K562 (cell line): ENCODE results near the gene KNOP1. TPM values are rescaled to one million over a fixed set of nuclear protein-coding genes. Genes with fewer than 3 reads are reported as not detected.

Source experiments
- ATAC-seq: fragments of 200-7000 bp; cut with Tn5 transposase; 3 replicates; pipeline ENCODE4 v1.9.1; 2020; ENCODE audit warnings: moderate library complexity
- BruUV-seq: library from RNA; stranded (reverse); fragments of 400-500 nt; replicated peaks from 2 replicates; lab custom pipeline; 2021; lab: Mats Ljungman, UMichigan
- CTCF ChIA-PET: fragments of 300-600 bp; formaldehyde crosslinking; extraction: SDS; loops from one replicate; lab custom pipeline; 2021; ENCODE audit warnings: low intra/inter-chr PET ratio; lab: Yijun Ruan, JAX
- POLR2A ChIA-PET: fragments of 300-600, 350-650 bp; sonication (Branson Sonifier 250); formaldehyde crosslinking; extraction: SDS; loops from one replicate; lab custom pipeline; 2021; ENCODE audit warnings: antibody characterized with exemption, inconsistent platforms; lab: Yijun Ruan, JAX
- DNase-seq, 4 experiments: peaks; one replicate each; pipeline versions ENCODE4 v3.0.0 to v3.0.0-alpha.2; 2011 to 2018; ENCODE audit warnings: low spot score in 3 of 4, mixed read lengths in 3 of 4; ENCODE audit errors: extremely low read depth in 1 of 4
- FAIRE-seq: peaks from 2 replicates; lab custom pipeline; 2011; peaks lifted over from hg19 to GRCh38; lab: Jason Lieb, UNC
- H2AFZ ChIP-seq: 2 replicates; pipeline ENCODE4 v1.6.0; 2011; ENCODE audit warnings: low read depth, low read length, control low read depth, inconsistent platforms
- H3K27ac ChIP-seq: fragments of 200-600 bp; 3 replicates; pipeline ENCODE4 v1.8.0; 2011; ENCODE audit warnings: low read depth, mild to moderate bottlenecking, control low read depth, inconsistent platforms, low read length, moderate library complexity, mixed read lengths; ENCODE audit errors: extremely low read depth
- H3K27me3 ChIP-seq, 2 experiments: fragments of 300-600 bp in 1 of 2; 2 replicates in 1 of 2; 3 replicates in 1 of 2; pipeline versions ENCODE4 v1.6.0 to v1.8.0; 2011; ENCODE audit warnings: inconsistent platforms in 2 of 2, low read length in 2 of 2, mild to moderate bottlenecking in 1 of 2, mixed read lengths in 1 of 2, moderate library complexity in 1 of 2; ENCODE audit not compliant: control insufficient read depth in 2 of 2, insufficient read depth in 2 of 2
- H3K36me3 ChIP-seq: fragments of 300-600 bp; 3 replicates; pipeline ENCODE4 v1.8.0; 2011; ENCODE audit warnings: mild to moderate bottlenecking, low read length, inconsistent platforms; ENCODE audit not compliant: control insufficient read depth, insufficient read depth
- H3K4me1 ChIP-seq, 2 experiments: fragments of 200-600 bp in 1 of 2; replicated peaks in 1 of 2; 2 replicates in 1 of 2; 3 replicates in 1 of 2; pipeline versions ENCODE4 v1.5.1 to v1.8.0; 2011; ENCODE audit warnings: inconsistent platforms in 2 of 2, low read length in 2 of 2, mild to moderate bottlenecking in 1 of 2, mixed read lengths in 1 of 2, moderate library complexity in 1 of 2; ENCODE audit not compliant: control insufficient read depth in 2 of 2, insufficient read depth in 2 of 2
- H3K4me2 ChIP-seq: 2 replicates; pipeline ENCODE4 v1.6.1; 2011; ENCODE audit warnings: low read length, control low read depth, inconsistent platforms, mixed read lengths; ENCODE audit not compliant: insufficient read depth
- H3K4me3 ChIP-seq: fragments of 200-600 bp; sonication (generic), shearing (Covaris generic); 2 replicates; pipeline ENCODE4 v1.5.1; 2016; ENCODE audit warnings: control low read depth, inconsistent platforms
- H3K79me2 ChIP-seq: fragments of 200-600 bp; 3 replicates; pipeline ENCODE4 v1.8.0; 2011; ENCODE audit warnings: low read length, inconsistent platforms; ENCODE audit not compliant: control insufficient read depth, insufficient read depth
- H3K9ac ChIP-seq, 2 experiments: 2 replicates each; pipeline versions ENCODE4 v1.6.0 to v1.6.1; 2011; ENCODE audit warnings: low read depth in 2 of 2, low read length in 2 of 2, control low read depth in 1 of 2, inconsistent platforms in 1 of 2, mild to moderate bottlenecking in 1 of 2, mixed read lengths in 1 of 2; ENCODE audit not compliant: insufficient read depth in 1 of 2
- H3K9me1 ChIP-seq: one replicate; pipeline ENCODE4 v1.6.0; 2011; ENCODE audit warnings: inconsistent platforms, mild to moderate bottlenecking, low read length, moderate library complexity; ENCODE audit not compliant: control insufficient read depth, insufficient read depth
- H3K9me3 ChIP-seq: replicated peaks from 2 replicates; pipeline ENCODE4 v1.5.1; 2011; ENCODE audit warnings: low read depth, low read length, inconsistent platforms; ENCODE audit not compliant: control insufficient read depth, insufficient read depth
- H4K20me1 ChIP-seq: replicated peaks from 2 replicates; pipeline ENCODE4 v1.6.1; 2011; ENCODE audit warnings: low read length, inconsistent platforms, mixed read lengths; ENCODE audit not compliant: control insufficient read depth, insufficient read depth
- ATF1 ChIP-seq, 2 experiments: fragments of 450-650 bp in 1 of 2; IDR thresholded peaks; 2 replicates each; pipeline ENCODE4 v1.6.1; 2016; ENCODE audit warnings: missing compliant biosample characterization in 1 of 2, missing genetic modification characterization in 1 of 2
- CCNT2 ChIP-seq: IDR thresholded peaks from 2 replicates; pipeline ENCODE4 v1.6.1; 2011; ENCODE audit warnings: borderline replicate concordance, low read depth, mild to moderate bottlenecking, moderate library complexity, mixed read lengths, low read length; ENCODE audit not compliant: insufficient read length; ENCODE audit errors: extremely low read depth
- CHD4 ChIP-seq: fragments of 200-600 bp; sonication (generic); IDR thresholded peaks from 3 replicates; pipeline ENCODE4 v1.6.1; 2012; ENCODE audit warnings: low read depth, mild to moderate bottlenecking, mixed read lengths, low read length, inconsistent platforms; ENCODE audit not compliant: insufficient read depth, insufficient replicate concordance, poor library complexity, severe bottlenecking
- CTBP1 ChIP-seq: fragments of 450-650 bp; IDR thresholded peaks from 2 replicates; pipeline ENCODE4 v1.6.1; 2016; ENCODE audit warnings: borderline replicate concordance
- E2F4 ChIP-seq: sonication (generic); formaldehyde crosslinking; IDR thresholded peaks from 2 replicates; pipeline ENCODE4 v1.8.0; 2022; ENCODE audit warnings: mild to moderate bottlenecking, low read depth, missing genetic modification reagents
- FOXA3 ChIP-seq, 2 experiments: fragments of 450-650 bp in 1 of 2; sonication (generic) in 1 of 2; formaldehyde crosslinking; IDR thresholded peaks in 1 of 2; conservative IDR thresholded peaks in 1 of 2; 2 replicates each; pipeline versions ENCODE4 v1.4.0 to v1.8.0; 2020 to 2022; ENCODE audit warnings: mild to moderate bottlenecking in 2 of 2, missing genetic modification reagents in 1 of 2
- IFI16 ChIP-seq: fragments of 250-450 bp; sonication (Bioruptor Pico); IDR thresholded peaks from 2 replicates; pipeline ENCODE4 v2.1.2; 2022; ENCODE audit warnings: mild to moderate bottlenecking, inconsistent platforms
- KDM1A ChIP-seq, 2 experiments: fragments of 450-650 bp; IDR thresholded peaks; 2 replicates each; pipeline ENCODE4 v1.6.1; 2016; ENCODE audit warnings: mild to moderate bottlenecking in 2 of 2
- PHB ChIP-seq: fragments of 250-450 bp; sonication (Bioruptor Pico); IDR thresholded peaks from 2 replicates; pipeline ENCODE4 v1.5.0; 2021
- PHF8 ChIP-seq: fragments of 200-600 bp; sonication (generic); IDR thresholded peaks from 2 replicates; pipeline ENCODE4 v1.6.1; 2012; ENCODE audit warnings: mixed run types, mild to moderate bottlenecking, inconsistent platforms, low read length, moderate library complexity, borderline replicate concordance
- SMAD3 ChIP-seq: fragments of 450-650 bp; formaldehyde crosslinking; conservative IDR thresholded peaks from 2 replicates; pipeline ENCODE4 v1.4.0; 2020; ENCODE audit warnings: mild to moderate bottlenecking
- SMARCA4 ChIP-seq: fragments of 450-650 bp; IDR thresholded peaks from 2 replicates; pipeline ENCODE4 v1.6.1; 2016
- ZNF134 ChIP-seq: fragments of 250-450 bp; sonication (Bioruptor Pico); conservative IDR thresholded peaks from 2 replicates; pipeline ENCODE4 v1.4.0; 2020
- WGBS: fragments of 100-300 bp; shearing (Covaris generic); methylation state at CpG from one replicate; pipeline ENCODE4 v1.1.6; 2016; ENCODE audit warnings: low coverage, mixed read lengths; ENCODE audit not compliant: insufficient coverage; ENCODE audit errors: missing lambda C conversion rate; 5-methylcytosine and 5-hydroxymethylcytosine counted together
- in situ Hi-C: fragments of 300-500 bp; cut with MboI; formaldehyde crosslinking; loops from 4 replicates; pipeline ENCODE4 v1.15.0; 2018; ENCODE audit warnings: inconsistent platforms, mixed read lengths
- intact Hi-C: fragments of 100-400 bp; cut with micrococcal nuclease; formaldehyde crosslinking; loops from 2 replicates; pipeline ENCODE4 v1.14.2; 2022
- polyA plus RNA-seq, 8 experiments: library from polyadenylated mRNA; depleted of rRNA in 4 of 8; stranded (reverse) in 5 of 8; unstranded in 3 of 8; fragments of >200 nt; fragmentation: Nextera tagmentation in 2 of 8; fragmentation: Illumina TruSeq in 1 of 8; extraction: Ambion mirVana in 2 of 8; extraction: Trizol in 1 of 8; gene quantifications; 2 replicates each; pipeline versions ENCODE4 v1.2.1 to v1.2.3, GENCODE V29; 2011 to 2014; ENCODE audit warnings: inconsistent platforms in 1 of 8, missing spikeins in 1 of 8
- total RNA-seq, 7 experiments: library from RNA; depleted of rRNA in 6 of 7; stranded (reverse); fragments of >200 nt in 6 of 7; fragmentation: Illumina TruSeq in 2 of 7; extraction: Trizol in 2 of 7; gene quantifications; 2 replicates each; pipeline versions ENCODE4 v1.2.1 to v1.2.3, GENCODE V29; 2011 to 2021; ENCODE audit warnings: low replicate concordance in 1 of 7
- TF ChIP-seq, protein P1 (sequence below): sonication (generic); formaldehyde crosslinking; IDR thresholded peaks from 2 replicates; pipeline ENCODE4 v1.4.0; 2020; ENCODE audit warnings: mild to moderate bottlenecking, missing genetic modification reagents

The KNOP1 gene
- total and polyA plus RNA-seq, 9 of the 15 experiments (the other 6 are each of a cell fraction or from before 2014, with no cell fraction given): 22.4 to 57.6 (median 39.3) TPM

GRCh38 chr16:19694989-19695388 lies 23.0 kb downstream of the KNOP1 start:
- BruUV-seq: no TSS peak
- no peak for TF ChIP-seq SMARCA4
- TF ChIP-seq SMAD3: no peak
- TF ChIP-seq KDM1A (IDR thresholded peaks at IDR 0.05): no peak
- TF ChIP-seq IFI16: no peak
- TF ChIP-seq PHB (CRISPR knock-in tag): no peak
- TF ChIP-seq FOXA3 (CRISPR knock-in tag; conservative IDR thresholded peaks at IDR 0.05 in 1 of 2, IDR thresholded peaks at IDR 0.05 in 1 of 2): no peak
- TF ChIP-seq E2F4 (CRISPR knock-in tag): no peak
- no peak for TF ChIP-seq CHD4
- TF ChIP-seq PHF8: no peak
- TF ChIP-seq, protein P1, sequence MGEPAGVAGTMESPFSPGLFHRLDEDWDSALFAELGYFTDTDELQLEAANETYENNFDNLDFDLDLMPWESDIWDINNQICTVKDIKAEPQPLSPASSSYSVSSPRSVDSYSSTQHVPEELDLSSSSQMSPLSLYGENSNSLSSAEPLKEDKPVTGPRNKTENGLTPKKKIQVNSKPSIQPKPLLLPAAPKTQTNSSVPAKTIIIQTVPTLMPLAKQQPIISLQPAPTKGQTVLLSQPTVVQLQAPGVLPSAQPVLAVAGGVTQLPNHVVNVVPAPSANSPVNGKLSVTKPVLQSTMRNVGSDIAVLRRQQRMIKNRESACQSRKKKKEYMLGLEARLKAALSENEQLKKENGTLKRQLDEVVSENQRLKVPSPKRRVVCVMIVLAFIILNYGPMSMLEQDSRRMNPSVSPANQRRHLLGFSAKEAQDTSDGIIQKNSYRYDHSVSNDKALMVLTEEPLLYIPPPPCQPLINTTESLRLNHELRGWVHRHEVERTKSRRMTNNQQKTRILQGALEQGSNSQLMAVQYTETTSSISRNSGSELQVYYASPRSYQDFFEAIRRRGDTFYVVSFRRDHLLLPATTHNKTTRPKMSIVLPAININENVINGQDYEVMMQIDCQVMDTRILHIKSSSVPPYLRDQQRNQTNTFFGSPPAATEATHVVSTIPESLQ: no peak
- TF ChIP-seq ZNF134 (CRISPR knock-in tag): no peak
- TF ChIP-seq ATF1 (CRISPR knock-in tag; IDR thresholded peaks at IDR 0.05): no peak
- TF ChIP-seq ATF1 (tag; IDR thresholded peaks at IDR 0.05): no peak
- TF ChIP-seq CCNT2: no peak
- TF ChIP-seq CTBP1: no peak
- POLR2A ChIA-PET: interaction anchor here (0.7 to 1.0 kb wide), 3 partner anchors 11 to 34 kb away, joined by 3 read pairs; no protein-coding TSS in a partner anchor
- H4K20me1 ChIP-seq: peaks cover 11% of the 10 kb centered on the region
- H3K36me3 ChIP-seq: peaks cover 27% of the 10 kb centered on the region; the same call in 2 of the 3 replicates
- H3K9me3 ChIP-seq: no peaks in the 10 kb centered on the region
- H3K9ac ChIP-seq: no peak overlapping the region
- peaks cover 6 to 9% of the 10 kb centered on the region in 2 experiments; a peak in 4 of 5 replicates for H3K4me1 ChIP-seq
- DNase-seq (no peak), ATAC-seq (no peak; the same call in 2 of the 3 replicates), FAIRE-seq (no peak)
- CTCF ChIA-PET: no interaction called here
- H3K4me2 ChIP-seq: no peak overlapping the region
- no peak overlapping the region for H2AFZ ChIP-seq
- H3K9me1 ChIP-seq: no peaks in the 10 kb centered on the region
- H3K27ac ChIP-seq: no peak overlapping the region
- 74% methylated on average over 7 of the region's 8 CpGs for WGBS
- H3K27me3 ChIP-seq: no peaks in the 10 kb centered on the region
- in situ Hi-C loops: no loop called here
- no peak overlapping the region for H3K4me3 ChIP-seq
- intact Hi-C loops: no loop called here
- no peaks in the 10 kb centered on the region; the same call in 2 of the 3 replicates for H3K79me2 ChIP-seq
